Erythroblast (primary cell): Measurements from ENCODE around the gene MZF1.

Experiments used
- GATA1 ChIP-seq: IDR thresholded peaks from 2 replicates; pipeline ENCODE4 v1.6.1; 2011; ENCODE audit warnings: low read depth, mild to moderate bottlenecking, control low read depth, low read length, moderate library complexity
- POLR2A ChIP-seq: IDR thresholded peaks from 2 replicates; pipeline ENCODE4 v1.6.1; 2011; ENCODE audit warnings: mild to moderate bottlenecking, low read length

- TF ChIP-seq POLR2A (peak; percentile 5), GATA1 (no peak)
Measured at GRCh38 chr19:58545286-58546018, 27.7 kb downstream of the MZF1 start.
